ENCODE results near the gene TSR1. TPM values are rescaled to one million over a fixed set of nuclear protein-coding genes. Genes with fewer than 3 reads are reported as not detected.

TSR1 gene
- total RNA-seq, 1 donor from 2014 or later = 17.7 TPM

DNA sequence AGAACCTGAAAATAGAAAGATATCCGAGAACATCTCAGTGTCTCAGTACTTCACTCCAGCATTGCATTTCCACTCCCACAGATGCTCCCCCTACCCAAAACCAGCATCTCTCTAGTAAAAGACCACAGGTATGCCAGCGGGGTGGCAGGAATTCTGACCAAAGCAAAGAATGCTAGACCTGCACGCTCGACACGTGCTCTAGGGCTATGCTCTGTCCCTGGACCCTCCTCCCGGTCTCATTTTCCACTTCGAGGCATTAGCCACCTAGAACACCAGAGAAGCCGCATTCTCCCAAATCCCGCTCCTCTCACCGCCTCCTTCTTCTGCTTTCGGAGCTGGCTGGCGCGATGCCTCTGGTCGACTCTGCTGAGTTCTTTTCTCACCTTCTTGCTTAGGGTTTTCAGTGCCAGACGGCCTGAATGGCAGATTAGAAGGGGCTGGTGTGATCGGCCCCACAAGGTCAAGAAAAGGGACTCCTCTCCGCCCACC is 487 bp downstream of the TSR1 start:
- Histone ChIP-seq H3K27ac (peak overlapping the region; percentile 59), H3K36me3 (peaks cover 45% of the 10 kb centered on the region), H3K9me3 (no peaks in the 10 kb centered on the region), H3K4me3 (peak overlapping the region; percentile 84), H3K4me1 (peaks cover 18% of the 10 kb centered on the region), H3K27me3 (no peaks in the 10 kb centered on the region)
- TF ChIP-seq, protein P1, sequence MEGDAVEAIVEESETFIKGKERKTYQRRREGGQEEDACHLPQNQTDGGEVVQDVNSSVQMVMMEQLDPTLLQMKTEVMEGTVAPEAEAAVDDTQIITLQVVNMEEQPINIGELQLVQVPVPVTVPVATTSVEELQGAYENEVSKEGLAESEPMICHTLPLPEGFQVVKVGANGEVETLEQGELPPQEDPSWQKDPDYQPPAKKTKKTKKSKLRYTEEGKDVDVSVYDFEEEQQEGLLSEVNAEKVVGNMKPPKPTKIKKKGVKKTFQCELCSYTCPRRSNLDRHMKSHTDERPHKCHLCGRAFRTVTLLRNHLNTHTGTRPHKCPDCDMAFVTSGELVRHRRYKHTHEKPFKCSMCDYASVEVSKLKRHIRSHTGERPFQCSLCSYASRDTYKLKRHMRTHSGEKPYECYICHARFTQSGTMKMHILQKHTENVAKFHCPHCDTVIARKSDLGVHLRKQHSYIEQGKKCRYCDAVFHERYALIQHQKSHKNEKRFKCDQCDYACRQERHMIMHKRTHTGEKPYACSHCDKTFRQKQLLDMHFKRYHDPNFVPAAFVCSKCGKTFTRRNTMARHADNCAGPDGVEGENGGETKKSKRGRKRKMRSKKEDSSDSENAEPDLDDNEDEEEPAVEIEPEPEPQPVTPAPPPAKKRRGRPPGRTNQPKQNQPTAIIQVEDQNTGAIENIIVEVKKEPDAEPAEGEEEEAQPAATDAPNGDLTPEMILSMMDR (IDR thresholded peaks at IDR 0.05) = no peak
- no peak for DNase-seq
- ATAC-seq = no peak
- intact Hi-C loops (cut with DNase I) = no loop called here

DNA sequence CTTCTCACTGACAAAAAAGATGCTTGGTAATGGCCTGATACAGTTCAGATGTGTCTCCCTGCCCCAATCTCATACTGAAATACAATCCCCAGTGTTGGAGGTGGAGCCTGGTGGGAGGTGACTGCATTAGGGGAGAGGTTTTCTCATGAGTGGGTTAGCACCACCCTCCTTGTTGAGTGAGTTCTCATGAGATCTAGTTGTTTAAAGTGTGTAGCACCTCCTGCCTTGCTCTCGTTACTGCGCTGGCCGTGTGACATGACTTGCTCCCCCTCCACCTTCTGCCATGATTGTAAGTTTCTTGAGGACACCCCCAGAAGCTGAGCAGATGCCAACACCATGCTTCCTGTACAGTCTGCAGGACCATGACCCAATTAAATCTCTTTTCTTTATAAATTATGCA is 5.0 kb downstream of the TSR1 start:
- Histone ChIP-seq H3K4me1 (peaks cover 12% of the 10 kb centered on the region), H3K9me3 (no peaks in the 10 kb centered on the region), H3K4me3 (no peak overlapping the region), H3K27me3 (no peaks in the 10 kb centered on the region), H3K36me3 (peaks cover 88% of the 10 kb centered on the region), H3K27ac (no peak overlapping the region)
- ATAC-seq = no peak
- intact Hi-C loops (cut with DNase I) = no loop called here
- TF ChIP-seq, protein P1 (IDR thresholded peaks at IDR 0.05) = no peak
- DNase-seq = no peak

DNA sequence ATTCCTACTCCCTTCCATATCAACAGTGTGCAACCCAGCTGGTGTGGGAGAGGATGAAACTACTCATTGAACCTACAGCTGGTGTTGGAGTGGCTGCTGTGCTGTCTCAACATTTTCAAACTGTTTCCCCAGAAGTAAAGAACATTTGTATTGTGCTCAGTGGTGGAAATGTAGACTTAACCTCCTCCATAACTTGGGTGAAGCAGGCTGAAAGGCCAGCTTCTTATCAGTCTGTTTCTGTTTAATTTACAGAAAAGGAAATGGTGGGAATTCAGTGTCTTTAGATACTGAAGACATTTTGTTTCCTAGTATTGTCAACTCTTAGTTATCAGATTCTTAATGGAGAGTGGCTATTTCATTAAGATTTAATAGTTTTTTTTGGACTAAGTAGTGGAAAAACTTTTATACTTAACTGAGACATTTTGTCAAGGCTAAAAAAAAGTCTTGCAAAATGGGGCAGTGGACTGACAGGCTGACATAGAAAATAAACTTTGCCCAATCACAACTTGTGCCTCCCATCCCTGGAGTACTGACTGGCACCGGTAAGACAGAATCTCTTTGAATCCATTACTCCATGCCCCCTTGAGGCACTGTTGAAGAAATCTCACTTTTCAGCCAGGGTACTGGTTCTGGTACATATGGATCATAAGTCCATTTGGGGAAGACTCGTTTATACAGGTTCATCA is 12.5 kb downstream of the TSR1 start:
- Histone ChIP-seq H3K4me1 (no peaks in the 10 kb centered on the region), H3K9me3 (no peaks in the 10 kb centered on the region), H3K27ac (no peak overlapping the region), H3K27me3 (no peaks in the 10 kb centered on the region), H3K4me3 (no peak overlapping the region), H3K36me3 (peaks cover 74% of the 10 kb centered on the region)
- ATAC-seq (no peak), DNase-seq (no peak)
- TF ChIP-seq, protein P1 (IDR thresholded peaks at IDR 0.05) = no peak
- intact Hi-C loops (cut with DNase I) = no loop called here

DNA sequence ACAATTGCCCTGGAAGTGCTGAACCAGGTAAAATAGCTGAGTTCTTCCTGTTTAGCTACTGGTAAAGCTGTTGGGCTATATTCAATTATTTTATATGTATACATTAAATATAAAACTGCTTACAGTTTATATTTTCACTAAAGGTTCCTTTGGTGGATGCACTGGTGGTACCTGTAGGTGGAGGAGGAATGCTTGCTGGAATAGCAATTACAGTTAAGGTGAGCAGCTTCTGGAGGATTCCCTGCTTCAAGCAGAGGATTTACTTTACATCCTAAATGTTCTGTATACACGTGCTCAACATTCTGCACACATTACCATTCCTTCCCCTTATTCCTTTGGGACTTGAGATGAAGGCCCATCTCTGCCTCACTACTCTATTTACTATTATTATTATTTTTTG is 14.9 kb downstream of the TSR1 start:
- intact Hi-C loops (cut with DNase I) = no loop called here
- Histone ChIP-seq H3K36me3 (peaks cover 50% of the 10 kb centered on the region), H3K4me3 (no peak overlapping the region), H3K4me1 (no peaks in the 10 kb centered on the region), H3K9me3 (no peaks in the 10 kb centered on the region), H3K27ac (no peak overlapping the region), H3K27me3 (no peaks in the 10 kb centered on the region)
- ATAC-seq = no peak
- DNase-seq = no peak
- TF ChIP-seq, protein P1 (IDR thresholded peaks at IDR 0.05) = no peak

DNA sequence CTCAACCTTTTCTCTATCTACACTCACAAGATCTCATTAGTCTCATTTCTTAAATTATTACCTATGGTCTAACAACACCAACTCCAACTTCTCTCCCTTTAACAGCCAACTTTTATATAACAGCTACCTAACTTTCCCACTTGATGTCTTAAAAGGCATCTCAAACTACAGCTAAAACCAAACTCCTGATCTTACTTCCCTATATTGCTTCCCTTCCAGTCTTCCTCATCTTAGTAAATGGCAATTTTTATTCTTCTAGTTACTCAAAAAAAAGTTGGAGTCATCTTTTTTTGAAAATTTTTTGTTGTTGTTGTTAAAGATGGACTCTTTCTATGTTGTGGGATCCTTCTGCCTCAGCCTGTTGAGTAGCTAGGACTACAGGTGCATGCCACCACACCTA is 17.2 kb downstream of the TSR1 start:
- H3K27me3 ChIP-seq = no peaks in the 10 kb centered on the region
- no peak overlapping the region for H3K27ac ChIP-seq
- no peak overlapping the region for H3K4me3 ChIP-seq
- no peaks in the 10 kb centered on the region for H3K4me1 ChIP-seq
- DNase-seq (no peak), ATAC-seq (no peak)
- intact Hi-C loops (cut with DNase I) = no loop called here
- TF ChIP-seq, protein P1 (IDR thresholded peaks at IDR 0.05) = no peak
- no peaks in the 10 kb centered on the region for H3K9me3 ChIP-seq
- peaks cover 27% of the 10 kb centered on the region for H3K36me3 ChIP-seq
